OCI-LY7 (cell line): Measurements from ENCODE around the gene HOXC9.

Experiments used
- CTCF ChIP-seq: fragments of 200-600 bp; sonication (generic); conservative IDR thresholded peaks from 2 replicates; pipeline ENCODE4 v1.5.1; 2014; ENCODE audit warnings: mild to moderate bottlenecking, antibody characterized with exemption, low read length, moderate library complexity, mixed read lengths
- EZH2phosphoT487 ChIP-seq: fragments of 200-600 bp; sonication (generic); IDR thresholded peaks from 2 replicates; pipeline ENCODE4 v1.6.1; 2018; ENCODE audit warnings: low read depth, borderline replicate concordance, mild to moderate bottlenecking, mixed run types, antibody characterized with exemption, low read length, moderate library complexity, mixed read lengths

- no peak for TF ChIP-seq CTCF
- TF ChIP-seq EZH2phosphoT487, result no peak
These were observed 45.3 kb upstream of the HOXC9 start, which contains the start of gene HOXC12 for GRCh38 chr12:53954694-53955035.
